ENCODE measurements around the gene ADAMTS18. TPM values are rescaled to one million over a fixed set of nuclear protein-coding genes. Genes with fewer than 3 reads are reported as not detected.

Gene ADAMTS18
- total RNA-seq, 2 donors from 2014 or later, result 0.14 TPM; not detected in 1

DNA sequence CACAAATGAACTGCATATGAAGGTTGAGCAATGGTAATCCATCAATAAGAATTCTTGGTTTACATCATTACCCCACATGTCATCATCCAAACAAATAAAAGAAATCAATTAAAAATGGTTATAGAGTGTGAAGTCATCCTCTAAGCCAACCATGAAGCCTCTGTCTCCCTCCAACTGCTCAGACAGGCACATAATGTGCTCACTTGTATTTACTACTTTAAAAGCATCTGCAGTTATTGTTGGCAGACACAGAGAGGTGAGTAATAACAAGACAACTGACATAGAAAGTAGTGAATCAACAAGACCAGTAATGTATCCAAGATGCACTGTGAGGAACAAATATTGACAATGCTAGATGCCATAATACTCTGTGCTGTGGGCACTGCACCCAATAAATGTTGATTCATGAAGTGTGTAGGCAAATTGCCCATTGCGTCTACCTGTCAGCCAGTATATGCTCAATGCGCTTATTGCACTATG is 20.0 kb downstream of the ADAMTS18 start:
- no peak overlapping the region for H3K4me3 ChIP-seq
- no peaks in the 10 kb centered on the region for H3K27me3 ChIP-seq (replicated peaks; ENCODE audit: insufficient read depth)
- DNase-seq (ENCODE audit: low spot score) (no peak), ATAC-seq (ENCODE audit: insufficient number of reproducible peaks, low FRiP score, low read depth) (no peak)
- no peaks in the 10 kb centered on the region for H3K9me3 ChIP-seq
- TF ChIP-seq, protein P1, sequence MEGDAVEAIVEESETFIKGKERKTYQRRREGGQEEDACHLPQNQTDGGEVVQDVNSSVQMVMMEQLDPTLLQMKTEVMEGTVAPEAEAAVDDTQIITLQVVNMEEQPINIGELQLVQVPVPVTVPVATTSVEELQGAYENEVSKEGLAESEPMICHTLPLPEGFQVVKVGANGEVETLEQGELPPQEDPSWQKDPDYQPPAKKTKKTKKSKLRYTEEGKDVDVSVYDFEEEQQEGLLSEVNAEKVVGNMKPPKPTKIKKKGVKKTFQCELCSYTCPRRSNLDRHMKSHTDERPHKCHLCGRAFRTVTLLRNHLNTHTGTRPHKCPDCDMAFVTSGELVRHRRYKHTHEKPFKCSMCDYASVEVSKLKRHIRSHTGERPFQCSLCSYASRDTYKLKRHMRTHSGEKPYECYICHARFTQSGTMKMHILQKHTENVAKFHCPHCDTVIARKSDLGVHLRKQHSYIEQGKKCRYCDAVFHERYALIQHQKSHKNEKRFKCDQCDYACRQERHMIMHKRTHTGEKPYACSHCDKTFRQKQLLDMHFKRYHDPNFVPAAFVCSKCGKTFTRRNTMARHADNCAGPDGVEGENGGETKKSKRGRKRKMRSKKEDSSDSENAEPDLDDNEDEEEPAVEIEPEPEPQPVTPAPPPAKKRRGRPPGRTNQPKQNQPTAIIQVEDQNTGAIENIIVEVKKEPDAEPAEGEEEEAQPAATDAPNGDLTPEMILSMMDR (IDR thresholded peaks at IDR 0.05), result no peak
- no peaks in the 10 kb centered on the region for H3K4me1 ChIP-seq (ENCODE audit: control insufficient read depth in 1 of 2, low read depth in 2 of 2)
- no peak overlapping the region for H3K27ac ChIP-seq
- H3K36me3 ChIP-seq, result no peaks in the 10 kb centered on the region

DNA sequence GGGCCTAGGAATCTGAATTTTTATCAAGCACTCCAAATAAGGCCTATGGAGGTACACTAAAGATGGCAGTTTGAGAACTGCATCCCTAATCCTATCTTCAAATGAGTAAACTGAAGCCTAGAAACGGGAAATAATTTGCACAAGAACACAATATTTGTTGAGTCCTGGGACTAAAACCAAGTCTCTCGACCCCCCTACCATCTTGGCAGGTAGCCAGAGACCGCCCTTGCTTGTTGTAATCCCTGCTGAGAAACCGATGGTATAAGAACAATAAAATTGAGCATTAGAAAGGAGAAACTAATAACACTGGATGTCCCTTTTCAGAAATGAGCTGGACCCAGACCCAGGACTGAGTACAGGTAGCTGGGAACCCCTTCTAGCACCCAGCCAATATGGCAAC is 24.4 kb downstream of the ADAMTS18 start:
- no peak for ATAC-seq (ENCODE audit: insufficient number of reproducible peaks, low FRiP score, low read depth)
- Histone ChIP-seq H3K4me1 (ENCODE audit: control insufficient read depth in 1 of 2, low read depth in 2 of 2) (no peaks in the 10 kb centered on the region), H3K27me3 (replicated peaks; ENCODE audit: insufficient read depth) (no peaks in the 10 kb centered on the region), H3K4me3 (no peak overlapping the region), H3K27ac (no peak overlapping the region), H3K9me3 (no peaks in the 10 kb centered on the region), H3K36me3 (no peaks in the 10 kb centered on the region)
- DNase-seq (ENCODE audit: low spot score), result no peak
- TF ChIP-seq, protein P1 (IDR thresholded peaks at IDR 0.05), result no peak

DNA sequence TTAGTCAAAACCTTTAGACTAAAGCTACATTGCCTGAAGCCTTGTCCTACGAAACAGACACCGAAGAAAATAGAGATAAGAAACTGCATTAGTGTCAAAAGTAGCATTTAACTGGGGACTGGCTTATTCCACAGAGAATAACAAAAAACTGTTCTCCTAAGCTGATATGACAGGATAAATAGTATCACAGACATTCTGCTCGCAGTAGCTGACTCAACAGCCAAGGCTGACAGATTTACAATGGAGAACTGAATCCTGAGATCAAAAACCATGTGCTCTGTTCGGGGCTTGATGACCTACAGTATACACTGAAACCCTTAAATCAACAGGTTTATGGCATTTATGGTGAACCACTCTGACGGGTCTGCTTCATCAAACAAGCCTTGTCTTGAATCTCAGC is 25.5 kb downstream of the ADAMTS18 start:
- TF ChIP-seq, protein P1 (IDR thresholded peaks at IDR 0.05), result no peak
- Histone ChIP-seq H3K9me3 (no peaks in the 10 kb centered on the region), H3K36me3 (no peaks in the 10 kb centered on the region), H3K4me1 (ENCODE audit: control insufficient read depth in 1 of 2, low read depth in 2 of 2) (no peaks in the 10 kb centered on the region), H3K4me3 (no peak overlapping the region), H3K27ac (no peak overlapping the region), H3K27me3 (replicated peaks; ENCODE audit: insufficient read depth) (no peaks in the 10 kb centered on the region)
- no peak for ATAC-seq (ENCODE audit: insufficient number of reproducible peaks, low FRiP score, low read depth)
- no peak for DNase-seq (ENCODE audit: low spot score)

DNA sequence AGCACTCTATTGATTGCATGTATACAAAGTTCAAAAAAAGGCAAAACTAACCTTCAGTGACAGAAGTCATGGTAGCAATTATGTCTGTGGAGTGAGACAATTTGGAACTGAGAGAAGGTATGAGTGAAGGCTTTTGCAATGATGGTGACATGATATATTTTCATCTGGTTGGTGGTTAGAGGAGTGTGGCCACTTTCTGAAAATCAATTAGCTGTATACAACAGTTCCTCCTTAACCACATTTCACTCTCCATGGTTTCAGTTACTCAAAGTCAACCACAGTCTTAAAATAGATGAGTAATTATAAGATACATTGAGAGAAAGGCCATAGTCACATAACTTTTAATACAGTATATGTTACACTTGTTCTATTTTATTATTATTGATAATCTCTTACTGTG is 26.2 kb downstream of the ADAMTS18 start:
- no peak for ATAC-seq (ENCODE audit: insufficient number of reproducible peaks, low FRiP score, low read depth)
- H3K27me3 ChIP-seq (replicated peaks; ENCODE audit: insufficient read depth), result no peaks in the 10 kb centered on the region
- no peak overlapping the region for H3K4me3 ChIP-seq
- H3K9me3 ChIP-seq, result no peaks in the 10 kb centered on the region
- no peaks in the 10 kb centered on the region for H3K36me3 ChIP-seq
- no peaks in the 10 kb centered on the region for H3K4me1 ChIP-seq (ENCODE audit: control insufficient read depth in 1 of 2, low read depth in 2 of 2)
- TF ChIP-seq, protein P1 (IDR thresholded peaks at IDR 0.05), result no peak
- H3K27ac ChIP-seq, result no peak overlapping the region
- no peak for DNase-seq (ENCODE audit: low spot score)

DNA sequence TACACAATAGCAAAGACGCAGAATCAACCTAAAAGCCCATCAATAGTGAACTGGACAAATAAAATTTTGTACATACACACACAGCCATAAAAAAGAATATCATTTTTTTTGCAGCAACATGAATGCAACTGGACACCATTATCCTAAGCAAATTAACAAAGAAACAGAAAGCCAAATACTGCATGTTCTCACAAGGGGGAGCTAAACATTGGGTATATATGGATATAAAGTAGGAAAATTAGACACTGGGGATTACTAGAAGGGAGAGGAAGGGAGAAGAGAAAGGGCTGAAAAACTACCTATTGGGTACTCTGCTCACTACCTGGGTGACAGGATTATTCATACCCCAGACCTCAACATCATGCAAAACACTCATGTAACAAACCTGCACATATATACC is 28.2 kb downstream of the ADAMTS18 start:
- Histone ChIP-seq H3K27ac (no peak overlapping the region), H3K9me3 (no peaks in the 10 kb centered on the region), H3K36me3 (no peaks in the 10 kb centered on the region), H3K4me3 (no peak overlapping the region), H3K4me1 (ENCODE audit: control insufficient read depth in 1 of 2, low read depth in 2 of 2) (no peaks in the 10 kb centered on the region), H3K27me3 (replicated peaks; ENCODE audit: insufficient read depth) (no peaks in the 10 kb centered on the region)
- DNase-seq (ENCODE audit: low spot score) (no peak), ATAC-seq (ENCODE audit: insufficient number of reproducible peaks, low FRiP score, low read depth) (no peak)
- TF ChIP-seq, protein P1 (IDR thresholded peaks at IDR 0.05), result no peak
